GM15510 (cell line): ENCODE data around the gene TTLL9.

Experiments
- POLR2A ChIP-seq: IDR thresholded peaks from 3 replicates; pipeline ENCODE4 v1.6.1; 2011; ENCODE audit warnings: borderline replicate concordance; ENCODE audit not compliant: insufficient read length; ENCODE audit errors: extremely low read depth

TTLL9 gene

DNA sequence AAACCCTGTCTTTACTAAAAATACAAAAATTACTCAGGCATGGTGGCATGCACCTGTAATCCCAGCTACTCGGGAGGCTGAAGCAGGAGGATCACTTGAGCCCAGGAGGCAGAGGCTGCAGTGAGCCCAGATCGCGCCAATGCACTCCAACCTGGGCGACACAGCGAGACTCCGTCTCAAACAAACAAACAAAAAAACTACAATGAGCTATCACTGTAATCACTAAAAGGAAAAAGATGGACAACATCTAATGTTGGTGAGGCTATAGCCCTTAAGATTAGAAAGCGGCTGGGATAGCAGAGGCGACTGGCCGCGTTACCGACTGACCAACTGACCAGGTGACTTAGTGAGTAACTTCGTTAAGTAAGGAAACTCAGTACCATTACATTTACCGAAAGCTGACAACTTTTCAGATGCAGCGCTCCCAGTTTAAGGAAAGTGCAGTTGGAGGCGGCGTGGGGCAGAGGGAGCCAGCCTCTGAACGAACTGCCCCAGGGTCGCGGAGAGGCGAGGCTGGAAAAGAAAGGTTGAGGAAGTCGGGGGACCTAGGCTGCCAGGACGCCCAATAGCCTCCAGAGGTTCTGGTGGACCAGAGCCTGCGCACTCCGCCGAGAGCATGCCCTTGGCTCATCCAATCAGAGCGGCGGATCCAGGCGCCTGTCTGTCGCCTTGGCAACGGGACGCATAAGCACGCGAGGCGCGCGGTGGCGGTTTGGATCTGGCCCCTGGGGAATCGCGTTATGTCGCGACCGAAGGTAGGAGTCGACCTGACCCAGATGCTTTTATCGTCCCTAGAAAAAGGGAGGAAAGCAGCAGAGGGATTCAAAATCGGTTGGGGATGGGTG is 8.9 kb downstream of the TTLL9 start:
- peak; percentile 26 for TF ChIP-seq POLR2A

DNA sequence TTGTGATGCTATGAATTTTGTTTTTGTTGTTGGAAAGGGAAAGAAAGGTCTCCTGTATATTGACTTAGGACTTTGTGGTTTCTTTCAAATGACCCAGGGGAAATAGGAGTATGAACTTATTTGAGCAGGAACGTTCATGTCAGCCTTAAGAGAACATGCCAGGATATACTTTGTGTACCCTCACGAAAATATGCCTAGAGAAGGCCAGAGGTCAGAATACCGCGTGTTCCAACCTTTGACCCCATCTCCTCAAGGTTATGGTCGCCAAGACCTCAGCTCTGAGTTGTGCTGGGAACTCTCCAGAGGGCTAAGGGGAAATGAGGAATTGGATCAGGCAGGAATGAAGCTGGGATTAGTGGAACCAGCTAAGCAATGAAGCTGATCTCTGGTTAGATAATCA is 11.5 kb downstream of the TTLL9 start:
- TF ChIP-seq POLR2A: no peak

DNA sequence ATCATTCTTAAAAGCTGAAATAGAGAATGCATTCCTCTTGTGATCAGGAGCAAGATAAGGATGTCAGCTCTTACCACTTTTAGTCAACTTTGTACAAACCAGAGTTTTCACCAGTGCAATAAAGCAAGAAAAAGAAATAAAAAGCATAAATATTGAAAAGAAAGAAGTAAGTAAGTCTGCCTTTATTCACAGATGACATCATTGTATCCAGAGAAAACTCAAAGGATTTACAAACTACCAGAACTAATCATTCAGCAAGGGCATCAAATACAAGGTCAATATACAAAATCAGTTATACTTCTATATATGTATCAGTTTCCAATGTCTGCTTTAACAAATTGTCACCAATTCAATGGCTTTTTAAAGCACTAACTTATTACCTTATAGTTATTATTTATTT is 13.4 kb downstream of the TTLL9 start:
- no peak for TF ChIP-seq POLR2A

DNA sequence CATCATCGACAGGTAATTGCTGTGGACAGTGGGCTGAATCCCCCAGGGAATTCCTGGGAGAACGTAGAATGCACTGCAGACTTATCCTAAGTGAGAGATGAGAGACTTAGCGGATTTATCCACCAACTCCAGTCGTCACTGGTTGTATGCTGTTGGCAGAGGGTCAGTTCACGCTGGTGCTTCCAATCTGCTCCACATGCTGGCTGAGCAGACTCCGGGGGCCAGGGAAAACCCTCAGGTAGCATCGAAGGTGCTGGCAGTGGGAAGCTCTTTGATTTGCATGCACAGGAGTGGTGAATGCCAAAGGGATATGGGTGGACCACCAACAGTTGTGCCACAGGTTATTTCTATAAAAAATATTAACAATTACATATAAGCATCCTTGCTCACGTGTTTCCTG is 20.2 kb downstream of the TTLL9 start:
- no peak for TF ChIP-seq POLR2A

DNA sequence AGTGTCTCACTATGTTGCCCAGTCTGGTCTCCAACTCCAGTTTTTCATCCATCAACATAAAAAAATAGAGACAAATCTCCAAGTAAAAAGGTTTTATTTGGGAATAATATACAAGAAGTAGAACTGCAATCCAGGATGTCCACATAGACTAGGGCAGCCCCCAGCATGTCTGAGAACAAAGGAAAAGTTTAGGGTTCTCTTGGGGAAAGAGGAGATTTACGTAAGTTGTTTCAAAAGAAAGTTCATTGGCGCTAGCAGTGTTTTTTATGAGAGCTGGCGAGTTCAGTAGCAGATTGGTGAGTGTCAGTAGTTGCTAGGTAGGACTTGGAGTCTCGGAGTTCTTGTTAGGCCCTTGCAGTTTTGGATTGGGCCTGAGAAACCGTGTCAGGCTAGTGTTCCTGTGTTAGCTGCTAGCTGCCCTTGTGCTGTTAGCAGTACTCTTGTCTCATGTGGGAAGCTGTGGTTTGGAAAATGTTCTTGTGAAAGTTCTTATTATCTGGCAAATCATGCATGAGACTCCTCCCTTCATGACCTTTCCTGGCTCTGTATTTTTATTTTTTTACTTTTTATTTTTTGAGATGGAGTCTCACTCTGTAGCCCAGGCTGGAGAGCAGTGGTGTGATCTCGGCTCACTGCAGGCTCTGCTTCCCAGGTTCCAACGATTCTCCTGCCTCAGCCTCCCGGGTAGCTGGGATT is 24.7 kb downstream of the TTLL9 start:
- no peak for TF ChIP-seq POLR2A

DNA sequence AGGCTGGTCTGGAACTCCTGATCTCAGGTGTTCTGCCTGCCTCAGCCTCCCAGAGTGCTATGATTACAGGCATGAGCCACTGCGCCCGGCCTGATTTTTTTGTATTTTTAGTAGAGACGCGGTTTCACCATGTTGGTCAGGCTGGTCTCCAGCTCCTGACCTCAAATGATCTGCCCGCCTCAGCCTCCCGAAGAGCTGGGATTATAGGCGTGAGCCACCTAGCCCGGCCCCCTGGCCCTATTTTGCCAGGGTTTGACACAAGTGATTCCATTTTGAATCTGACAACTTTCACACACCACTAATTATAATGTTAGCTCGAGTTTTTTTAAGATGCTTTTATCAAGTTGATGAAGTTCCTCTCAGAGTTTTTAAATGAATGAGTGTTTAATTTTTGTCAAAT is 25.6 kb downstream of the TTLL9 start:
- TF ChIP-seq POLR2A: no peak

DNA sequence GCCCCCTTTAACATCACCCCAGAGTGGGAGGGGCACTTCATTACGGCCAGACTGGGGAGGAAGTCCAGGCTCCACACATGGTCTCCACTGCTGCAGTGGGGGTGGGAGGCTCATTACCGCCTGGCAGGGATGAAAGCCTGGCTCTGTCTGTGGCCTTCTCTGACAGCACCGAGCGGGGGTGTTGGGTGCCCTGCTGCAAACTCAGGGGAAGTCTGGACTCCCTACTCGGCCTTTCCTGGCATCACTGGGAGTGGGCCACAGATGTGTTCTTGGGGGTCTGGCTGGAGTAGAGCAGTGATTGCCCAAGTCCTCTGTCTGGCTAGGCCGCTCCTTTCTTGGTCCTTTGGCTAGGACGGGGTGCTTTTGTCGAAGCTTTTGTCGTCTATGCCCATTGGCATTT is 27.1 kb downstream of the TTLL9 start:
- TF ChIP-seq POLR2A: no peak

DNA sequence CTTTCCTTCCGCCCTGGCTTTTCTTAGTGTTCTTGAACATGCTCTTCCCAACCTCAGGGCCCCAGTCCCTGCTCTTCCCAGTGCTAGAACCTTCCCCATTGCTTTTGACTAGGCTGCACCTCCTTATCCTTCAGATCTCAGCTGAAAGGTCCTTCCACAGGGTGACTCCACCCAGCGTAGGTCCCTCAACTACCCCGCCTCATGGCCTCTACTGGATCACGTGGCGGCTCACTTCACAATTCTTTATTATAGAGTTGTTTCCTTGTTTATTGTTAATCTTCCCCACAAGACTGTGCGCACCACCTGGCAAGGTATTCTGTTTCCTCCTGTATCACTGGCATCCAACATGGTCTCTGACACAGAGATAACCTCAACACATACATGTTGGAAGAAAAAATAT is 31.2 kb downstream of the TTLL9 start:
- TF ChIP-seq POLR2A: no peak

DNA sequence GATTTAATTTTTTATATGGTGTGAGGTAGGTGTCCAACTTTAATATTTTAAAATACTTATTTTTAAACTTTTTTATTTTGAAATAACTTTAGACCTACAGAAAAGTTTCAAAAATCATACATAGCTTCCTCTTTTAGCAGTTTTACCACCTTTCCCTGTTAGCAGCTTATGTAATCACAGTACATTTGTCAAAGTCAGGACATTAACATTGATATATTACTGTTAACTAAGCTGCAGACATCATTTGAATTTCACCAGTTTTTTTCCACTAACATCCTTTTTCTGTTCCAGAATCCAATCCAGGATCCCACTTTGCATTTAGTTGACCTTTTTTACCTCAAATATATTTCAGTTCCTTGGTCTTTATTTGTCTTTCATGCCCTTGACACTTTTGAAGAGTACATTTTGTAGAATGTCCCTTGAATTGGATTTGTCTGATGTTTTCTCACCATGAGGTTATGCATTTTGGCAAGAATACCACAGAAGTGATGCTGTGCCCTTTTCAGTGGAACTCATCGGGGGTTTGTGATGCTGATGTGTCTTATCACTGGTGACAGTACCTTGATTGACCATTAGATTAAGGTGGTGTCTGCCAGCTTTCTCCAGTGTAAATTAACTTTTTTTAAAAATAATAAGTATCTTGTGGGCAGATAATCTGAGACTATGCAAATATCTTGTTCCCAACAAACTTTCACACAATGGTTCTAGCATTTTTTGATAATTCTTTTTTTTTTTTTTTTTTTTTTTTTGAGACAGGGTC is 33.4 kb downstream of the TTLL9 start:
- no peak for TF ChIP-seq POLR2A

DNA sequence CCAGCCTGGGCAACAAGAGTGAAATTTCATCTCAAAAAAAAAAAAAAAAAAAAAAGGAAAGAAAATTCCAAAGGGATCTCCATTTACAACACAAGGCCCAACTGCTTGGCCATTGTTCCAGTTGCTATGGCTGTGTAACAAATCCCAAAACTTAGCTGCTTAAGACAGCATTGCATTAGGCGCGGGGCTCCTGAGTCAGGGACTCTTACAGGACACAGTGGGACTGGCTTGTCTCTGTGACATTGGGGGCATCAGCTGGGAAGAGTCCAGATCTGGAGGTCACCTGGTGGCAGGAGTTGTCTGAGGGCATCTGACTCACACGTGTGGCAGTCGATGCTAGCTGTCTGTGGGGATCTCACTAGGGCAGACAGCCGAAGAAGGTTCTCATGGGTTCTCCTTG is 35.6 kb downstream of the TTLL9 start:
- no peak for TF ChIP-seq POLR2A

DNA sequence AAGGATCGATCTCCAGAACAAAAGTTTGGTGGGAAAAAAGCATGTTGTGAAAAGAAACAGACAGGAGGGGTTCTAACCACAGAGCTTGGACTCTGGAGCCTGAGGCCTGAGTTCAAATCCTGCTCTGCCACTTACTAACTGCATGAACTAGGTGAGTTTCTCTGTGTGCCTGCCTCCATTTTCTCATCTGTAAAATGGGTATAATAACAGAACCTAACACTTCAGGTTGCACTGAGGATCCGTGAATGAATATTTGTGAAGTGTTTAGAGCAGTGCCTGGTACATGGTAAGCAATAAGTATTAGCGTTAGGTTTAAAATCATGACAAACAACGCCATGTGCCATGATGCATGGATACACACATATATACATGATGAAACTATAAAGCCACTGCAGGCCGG is 36.6 kb downstream of the TTLL9 start:
- TF ChIP-seq POLR2A: no peak

DNA sequence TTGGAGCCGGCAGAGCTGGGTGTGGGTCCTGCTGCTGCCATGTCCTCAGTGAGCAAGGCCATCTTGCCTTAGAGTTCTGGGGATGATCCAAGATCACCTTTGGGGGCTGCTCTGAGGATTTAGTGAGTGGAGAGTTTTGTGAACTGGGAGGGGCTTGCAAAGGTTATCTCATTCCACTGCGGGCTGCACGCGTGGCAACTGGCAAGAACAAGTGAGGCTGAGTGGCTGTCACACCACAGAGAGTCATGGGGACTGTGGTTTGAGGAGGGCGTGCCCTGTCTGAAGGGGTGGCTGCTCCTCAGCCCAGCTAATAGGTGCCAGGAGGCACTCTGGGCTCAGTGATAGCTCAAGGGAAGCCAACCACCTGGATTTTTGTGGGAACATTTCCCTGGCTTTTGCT is 37.6 kb downstream of the TTLL9 start:
- no peak for TF ChIP-seq POLR2A

DNA sequence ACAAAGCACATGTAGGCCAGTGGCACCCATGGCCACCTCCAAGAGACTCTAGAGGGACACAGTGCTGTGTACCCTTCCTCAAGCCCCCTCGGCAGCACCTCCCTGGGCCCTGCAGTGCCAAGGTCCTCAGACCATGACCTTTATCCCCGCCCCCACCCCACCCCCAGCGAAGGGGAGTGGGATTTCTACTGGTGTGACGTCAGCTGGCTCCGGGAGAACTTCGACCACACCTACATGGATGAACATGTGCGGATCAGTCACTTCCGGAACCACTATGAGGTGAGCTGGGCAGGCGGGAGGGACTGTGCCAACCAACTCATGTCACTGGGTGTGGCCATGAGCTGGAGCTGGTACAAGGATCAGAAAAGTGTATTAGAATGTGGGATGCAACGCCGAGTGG is 38.0 kb downstream of the TTLL9 start:
- TF ChIP-seq POLR2A: no peak

DNA sequence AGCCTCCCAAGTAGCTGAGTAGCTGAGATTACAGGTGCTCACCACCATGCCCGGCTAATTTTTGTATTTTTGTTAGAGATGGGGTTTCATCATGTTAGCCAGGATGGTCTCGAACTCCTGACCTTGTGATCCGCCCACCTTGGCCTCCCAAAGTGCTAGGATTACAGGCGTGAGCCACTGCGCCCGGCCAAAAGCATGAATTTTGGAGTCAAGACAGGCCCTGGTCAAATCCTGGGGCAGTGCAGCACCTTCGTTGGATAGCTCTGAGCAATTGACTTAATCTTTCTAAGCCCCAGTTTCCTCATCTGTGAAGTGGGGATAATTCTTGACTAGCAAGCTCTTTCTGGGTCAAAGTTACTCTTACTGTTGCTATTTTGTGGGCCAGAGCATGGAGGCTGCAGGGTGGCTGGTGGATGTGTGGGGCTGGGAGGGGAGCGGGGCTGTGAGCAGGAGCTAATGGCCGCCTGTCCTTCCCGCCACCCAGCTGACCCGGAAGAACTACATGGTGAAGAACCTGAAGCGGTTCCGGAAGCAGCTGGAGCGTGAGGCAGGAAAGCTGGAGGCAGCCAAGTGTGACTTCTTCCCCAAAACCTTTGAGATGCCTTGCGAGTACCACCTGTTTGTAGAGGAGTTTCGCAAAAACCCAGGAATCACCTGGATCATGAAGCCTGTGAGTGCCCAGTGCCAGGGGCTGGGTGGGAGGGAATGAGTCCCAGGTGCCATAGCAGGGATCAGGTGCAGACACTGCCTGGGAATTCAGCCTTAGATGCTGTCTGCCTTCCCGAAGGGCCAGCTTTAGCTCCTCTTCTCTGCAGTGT is 39.0 kb downstream of the TTLL9 start:
- TF ChIP-seq POLR2A: no peak
